Lower leg skin (tissue), 3 donors: ENCODE measurements around the gene AP1S1.

Experiments
- POLR2A ChIP-seq, 2 donors: fragments of 450-650 bp; IDR thresholded peaks; one replicate each; pipeline ENCODE4 v1.6.1; 2016 to 2017; ENCODE audit warnings: antibody characterized with exemption in 2 of 2, mild to moderate bottlenecking in 1 of 2, moderate library complexity in 1 of 2
- TF ChIP-seq, protein P1 (sequence below), 3 donors: fragments of 450-650 bp; IDR thresholded peaks; one replicate each; pipeline ENCODE4 v1.5.1; 2016; ENCODE audit warnings: antibody characterized with exemption in 3 of 3, mild to moderate bottlenecking in 3 of 3, moderate library complexity in 2 of 3

- no peak for TF ChIP-seq POLR2A (IDR thresholded peaks at IDR 0.05)
- TF ChIP-seq, protein P1, sequence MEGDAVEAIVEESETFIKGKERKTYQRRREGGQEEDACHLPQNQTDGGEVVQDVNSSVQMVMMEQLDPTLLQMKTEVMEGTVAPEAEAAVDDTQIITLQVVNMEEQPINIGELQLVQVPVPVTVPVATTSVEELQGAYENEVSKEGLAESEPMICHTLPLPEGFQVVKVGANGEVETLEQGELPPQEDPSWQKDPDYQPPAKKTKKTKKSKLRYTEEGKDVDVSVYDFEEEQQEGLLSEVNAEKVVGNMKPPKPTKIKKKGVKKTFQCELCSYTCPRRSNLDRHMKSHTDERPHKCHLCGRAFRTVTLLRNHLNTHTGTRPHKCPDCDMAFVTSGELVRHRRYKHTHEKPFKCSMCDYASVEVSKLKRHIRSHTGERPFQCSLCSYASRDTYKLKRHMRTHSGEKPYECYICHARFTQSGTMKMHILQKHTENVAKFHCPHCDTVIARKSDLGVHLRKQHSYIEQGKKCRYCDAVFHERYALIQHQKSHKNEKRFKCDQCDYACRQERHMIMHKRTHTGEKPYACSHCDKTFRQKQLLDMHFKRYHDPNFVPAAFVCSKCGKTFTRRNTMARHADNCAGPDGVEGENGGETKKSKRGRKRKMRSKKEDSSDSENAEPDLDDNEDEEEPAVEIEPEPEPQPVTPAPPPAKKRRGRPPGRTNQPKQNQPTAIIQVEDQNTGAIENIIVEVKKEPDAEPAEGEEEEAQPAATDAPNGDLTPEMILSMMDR (IDR thresholded peaks at IDR 0.05): no peak
Measured at GRCh38 chr7:101108330-101108857, 45.9 kb upstream of the AP1S1 start.
